Body of pancreas (tissue), 4 donors: Measurements from ENCODE around the gene HSPA1A.

Experiments
- CTCF ChIP-seq, 7 experiments: fragments of 450-650 bp in 4 of 7; fragments of 200-600 bp in 3 of 7; sonication (generic) in 3 of 7; IDR thresholded peaks; one replicate each; pipeline ENCODE4 v1.5.1; 2016 to 2019; ENCODE audit warnings: antibody characterized with exemption in 7 of 7
- POLR2A ChIP-seq, 3 donors: fragments of 450-650 bp; IDR thresholded peaks; one replicate each; pipeline ENCODE4 v1.6.1; 2016; ENCODE audit warnings: antibody characterized with exemption in 3 of 3, mild to moderate bottlenecking in 2 of 3

DNA sequence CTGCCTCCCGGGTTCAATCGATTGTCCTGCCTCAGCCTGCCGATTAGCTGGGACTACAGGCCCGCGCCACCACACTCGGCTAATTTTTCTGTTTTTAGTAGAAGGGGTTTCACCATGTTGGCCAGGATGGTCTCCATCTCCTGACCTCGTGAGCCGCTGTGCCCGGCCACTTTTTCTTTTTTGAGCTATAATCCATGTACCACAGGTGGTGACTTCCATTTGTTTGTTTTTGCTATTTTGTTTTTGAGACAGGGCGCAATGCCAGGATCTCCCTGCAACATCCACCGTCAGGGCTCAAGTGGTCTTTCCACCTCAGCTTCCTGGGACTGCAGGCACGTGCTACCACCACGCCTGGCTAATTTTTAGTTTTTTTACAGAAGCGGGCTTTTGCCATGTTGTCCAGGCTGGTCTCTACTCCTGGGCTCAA is 20.7 kb downstream of the HSPA1A start:
- TF ChIP-seq CTCF (IDR thresholded peaks at IDR 0.05) (no peak), POLR2A (IDR thresholded peaks at IDR 0.05) (no peak)
